ENCODE results near the gene PLEKHM3.

PLEKHM3 gene

DNA sequence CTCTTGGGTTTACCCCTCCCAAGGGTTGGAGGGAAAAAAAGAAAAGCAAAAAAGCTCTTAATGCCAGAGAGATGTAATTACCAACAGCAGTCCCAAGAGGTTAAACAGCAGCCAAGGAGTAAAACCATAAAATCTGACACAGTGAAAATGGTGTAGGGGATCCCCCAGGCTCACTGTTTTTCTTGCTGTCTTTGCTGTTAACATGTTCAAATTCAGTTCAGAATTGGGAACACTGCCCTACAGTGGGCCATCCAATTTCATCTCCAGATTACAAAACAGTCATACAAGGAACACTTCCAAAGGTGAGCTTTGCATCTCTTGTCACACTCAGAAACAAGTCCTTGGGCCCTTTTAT, 54.5 kb downstream of the PLEKHM3 start:
- TF ChIP-seq CTCF (conservative IDR thresholded peaks at IDR 0.05) = no peak
- H3K27ac ChIP-seq = no peak overlapping the region

- no peak for TF ChIP-seq CTCF (conservative IDR thresholded peaks at IDR 0.05)
- no peak overlapping the region for H3K27ac ChIP-seq
Observed at GRCh38 chr2:207970147-207970825, 55.0 kb downstream of the PLEKHM3 start.

DNA sequence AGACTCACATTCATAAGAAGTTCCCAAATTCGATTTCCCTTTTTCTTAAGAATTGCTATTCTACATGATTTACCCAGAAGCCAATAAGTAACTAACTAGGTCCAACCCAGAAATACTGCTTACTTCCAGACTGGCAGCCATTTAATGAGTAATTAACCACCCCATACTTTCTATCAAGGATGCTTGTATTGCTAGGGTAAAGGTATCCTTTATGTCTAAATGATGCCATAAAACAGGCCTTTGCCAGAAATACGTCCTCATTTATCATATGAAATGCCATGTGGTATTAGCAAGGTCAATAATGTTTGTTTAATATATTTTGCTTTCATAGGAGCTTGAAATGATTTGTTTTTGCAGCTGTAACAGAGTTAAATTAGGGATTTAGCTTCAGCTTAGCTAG, 56.1 kb downstream of the PLEKHM3 start:
- no peak overlapping the region for H3K27ac ChIP-seq
- no peak for TF ChIP-seq CTCF (conservative IDR thresholded peaks at IDR 0.05)

DNA sequence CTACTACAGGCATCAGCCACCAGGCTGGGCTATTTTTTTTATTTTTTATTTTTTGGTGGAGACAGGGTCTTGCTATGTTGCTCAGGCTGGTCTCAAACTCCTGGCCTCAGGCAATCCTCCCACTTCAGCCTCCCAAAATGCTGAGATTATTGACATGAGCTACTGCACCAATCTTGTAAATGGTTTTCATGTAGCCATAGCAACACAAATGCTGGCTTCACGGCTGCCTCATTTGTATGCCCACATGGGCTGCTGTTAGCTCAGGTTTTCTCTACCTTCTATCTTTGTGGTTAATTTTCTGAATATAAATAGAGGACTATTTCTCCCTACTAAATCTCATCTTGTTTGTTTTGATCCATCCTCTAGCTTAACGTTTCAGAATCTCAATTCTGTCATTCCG, 58.2 kb downstream of the PLEKHM3 start:
- no peak for TF ChIP-seq CTCF (conservative IDR thresholded peaks at IDR 0.05)
- no peak overlapping the region for H3K27ac ChIP-seq

DNA sequence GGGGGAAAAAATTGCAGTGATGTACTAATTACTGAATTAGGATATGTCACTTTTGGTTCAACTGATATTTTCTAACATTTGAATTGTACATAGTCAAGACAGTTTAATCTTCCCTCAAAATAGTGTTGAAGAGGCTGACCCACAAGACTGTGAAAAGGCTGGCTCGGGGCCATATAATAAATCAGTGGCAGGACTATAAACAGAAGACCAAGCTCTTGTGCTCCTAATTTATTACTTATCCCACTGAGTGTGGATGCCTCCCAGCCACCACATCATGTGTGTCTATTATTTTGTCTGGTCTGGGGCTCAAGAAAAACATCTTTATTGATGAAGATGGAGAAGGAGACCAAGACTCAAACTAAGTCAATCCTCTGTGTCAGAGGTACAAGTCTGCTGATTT, 64.4 kb downstream of the PLEKHM3 start:
- no peak for TF ChIP-seq CTCF (conservative IDR thresholded peaks at IDR 0.05)
- no peak overlapping the region for H3K27ac ChIP-seq

DNA sequence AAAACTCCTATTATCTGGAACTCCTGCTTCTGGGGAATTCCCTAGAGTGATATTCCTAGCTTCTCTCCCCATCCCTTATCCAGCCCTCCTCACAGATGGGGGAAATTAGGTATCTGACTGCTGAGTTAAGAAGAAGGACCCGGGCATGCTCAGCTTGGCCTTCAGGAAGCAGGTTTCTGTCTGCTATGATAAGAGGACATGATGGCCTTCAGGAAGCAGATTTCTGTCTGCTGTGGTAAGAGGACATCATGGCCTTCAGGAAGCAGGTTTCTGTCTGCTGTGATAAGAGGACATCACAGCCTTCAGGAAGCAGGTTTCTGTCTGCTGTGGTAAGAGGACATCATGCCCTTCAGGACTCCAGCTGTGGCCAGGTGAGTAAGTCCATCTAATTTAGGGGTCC, 65.2 kb downstream of the PLEKHM3 start:
- no peak overlapping the region for H3K27ac ChIP-seq
- no peak for TF ChIP-seq CTCF (conservative IDR thresholded peaks at IDR 0.05)

DNA sequence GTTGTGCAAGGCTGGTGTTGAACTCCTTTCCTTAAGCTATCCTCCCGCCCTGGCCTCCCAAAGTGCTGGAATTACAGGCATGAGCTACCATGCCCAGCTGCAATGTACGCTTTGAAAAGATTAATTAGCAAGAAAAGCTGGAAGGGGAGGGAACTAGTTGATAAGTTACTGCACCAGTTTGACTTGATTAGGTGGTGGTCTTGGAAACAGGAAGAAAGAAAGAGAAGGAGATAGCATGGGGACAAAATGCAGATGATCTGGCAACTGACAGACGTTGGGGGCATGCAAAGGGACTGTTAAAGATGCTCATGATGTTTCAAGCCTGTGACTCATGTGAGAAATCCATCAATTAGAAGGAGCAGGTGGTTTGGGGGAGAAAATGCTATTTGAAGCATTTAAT, 68.6 kb downstream of the PLEKHM3 start:
- no peak overlapping the region for H3K27ac ChIP-seq
- no peak for TF ChIP-seq CTCF (conservative IDR thresholded peaks at IDR 0.05)

Measured in VCaP (cell line).